Activated naive CD4-positive, alpha-beta T cell treated with Interleukin-2 at 50 U/mL for 16 hours (primary cell): Measurements from ENCODE around the gene SLC19A1.
"Not testable (repeated sequence)": the region's sequence is repeated elsewhere in the genome, so short reads cannot be mapped to it uniquely, and the experiment has no call there.

ENCODE experiments used
- DNase-seq: peaks from one replicate; pipeline ENCODE4 v3.0.0-alpha.2; 2020

The SLC19A1 gene

GRCh38 chr21:45503226-45503625 is 39.0 kb downstream of the SLC19A1 start:
- not testable (repeated sequence) for DNase-seq

GRCh38 chr21:45502600-45502999 is 39.6 kb downstream of the SLC19A1 start:
- DNase-seq: no peak

GRCh38 chr21:45502006-45502345 is 40.3 kb downstream of the SLC19A1 start:
- DNase-seq: no peak

- DNase-seq: not testable (repeated sequence)
These were observed 40.9 kb downstream of the SLC19A1 start for GRCh38 chr21:45501081-45502005.

GRCh38 chr21:45499970-45500577 is 42.2 kb downstream of the SLC19A1 start:
- DNase-seq: no peak

GRCh38 chr21:45499201-45499750 is 43.0 kb downstream of the SLC19A1 start:
- DNase-seq: no peak

GRCh38 chr21:45498646-45499000 is 43.6 kb downstream of the SLC19A1 start:
- no peak for DNase-seq

GRCh38 chr21:45497846-45498645 is 44.2 kb downstream of the SLC19A1 start:
- DNase-seq: no peak

- DNase-seq: no peak
These were observed 45.0 kb downstream of the SLC19A1 start for GRCh38 chr21:45496968-45497845.

GRCh38 chr21:45496151-45496967 is 45.9 kb downstream of the SLC19A1 start:
- DNase-seq: no peak

GRCh38 chr21:45494851-45495680 is 47.2 kb downstream of the SLC19A1 start:
- no peak for DNase-seq

GRCh38 chr21:45494135-45494850 is 47.9 kb downstream of the SLC19A1 start:
- no peak for DNase-seq

GRCh38 chr21:45493401-45494001 is 48.7 kb downstream of the SLC19A1 start:
- DNase-seq: no peak

- no peak for DNase-seq
These were observed 49.5 kb downstream of the SLC19A1 start for GRCh38 chr21:45492765-45493164.

- no peak for DNase-seq
These were observed 50.6 kb downstream of the SLC19A1 start for GRCh38 chr21:45491623-45492022.

GRCh38 chr21:45491056-45491455 is 51.2 kb downstream of the SLC19A1 start:
- DNase-seq: no peak

GRCh38 chr21:45490049-45490731 is 52.0 kb downstream of the SLC19A1 start:
- DNase-seq: no peak

- DNase-seq: no peak
These were observed 52.6 kb downstream of the SLC19A1 start for GRCh38 chr21:45489722-45489982.
